ENCODE measurements around the gene FCER1A. TPM values are rescaled to one million over a fixed set of nuclear protein-coding genes. Genes with fewer than 3 reads are reported as not detected.

Gene FCER1A
- total and polyA plus RNA-seq, 10 of the 15 experiments (the other 5 are each of a cell fraction or from before 2014, with no cell fraction given): 0.06 to 0.62 (median 0.20) TPM; not detected in 5

- no TSS peak for BruUV-seq (replicated peaks)
- Histone ChIP-seq H3K4me2 (ENCODE audit: control insufficient read depth, insufficient read depth) (no peak overlapping the region), H2AFZ (ENCODE audit: control insufficient read depth, low read depth, low read length) (no peak overlapping the region), H3K27ac (ENCODE audit: control insufficient read depth, insufficient read depth) (no peak overlapping the region), H3K9me3 (replicated peaks; ENCODE audit: control insufficient read depth, insufficient read depth, low read length) (no peaks in the 10 kb centered on the region), H3K79me2 (ENCODE audit: control insufficient read depth, insufficient read depth, low read length) (no peaks in the 10 kb centered on the region), H3K27me3 (replicated peaks in 1 of 2; ENCODE audit: control insufficient read depth in 2 of 2, insufficient read depth in 2 of 2, low read length in 1 of 2) (no peaks in the 10 kb centered on the region), H3K4me3 (no peak overlapping the region), H3K9ac (ENCODE audit: control insufficient read depth, insufficient read depth, low read length) (no peak overlapping the region), H3K4me1 (ENCODE audit: control insufficient read depth, insufficient read depth, low read length) (no peaks in the 10 kb centered on the region), H4K20me1 (ENCODE audit: control insufficient read depth, insufficient read depth) (no peaks in the 10 kb centered on the region), H3K36me3 (ENCODE audit: control insufficient read depth in 2 of 2, insufficient read depth in 2 of 2, low read length in 1 of 2) (no peaks in the 10 kb centered on the region)
- no peak for ATAC-seq
- ChIA-PET CTCF (no interaction called here), SMC1A (ENCODE audit: uncharacterized antibody, unreplicated experiment) (no interaction called here), POLR2A (no interaction called here), RAD21 (ENCODE audit: unreplicated experiment) (interaction anchor here (0.6 kb wide), 1 partner anchor 523 kb away, joined by 3 read pairs; no protein-coding TSS in a partner anchor)
- no peak for DNase-seq (ENCODE audit: low read depth, low spot score)
- no peak for FAIRE-seq
- 18% methylated on average over 9 of the region's 9 CpGs for WGBS (ENCODE audit: insufficient coverage, insufficient replicate concordance, low lambda C conversion rate, missing lambda C conversion rate)
- in situ Hi-C loops (cut with MboI) (no loop called here), intact Hi-C loops (cut with micrococcal nuclease; ENCODE audit: unreplicated experiment) (no loop called here)
- TF ChIP-seq, protein P1, sequence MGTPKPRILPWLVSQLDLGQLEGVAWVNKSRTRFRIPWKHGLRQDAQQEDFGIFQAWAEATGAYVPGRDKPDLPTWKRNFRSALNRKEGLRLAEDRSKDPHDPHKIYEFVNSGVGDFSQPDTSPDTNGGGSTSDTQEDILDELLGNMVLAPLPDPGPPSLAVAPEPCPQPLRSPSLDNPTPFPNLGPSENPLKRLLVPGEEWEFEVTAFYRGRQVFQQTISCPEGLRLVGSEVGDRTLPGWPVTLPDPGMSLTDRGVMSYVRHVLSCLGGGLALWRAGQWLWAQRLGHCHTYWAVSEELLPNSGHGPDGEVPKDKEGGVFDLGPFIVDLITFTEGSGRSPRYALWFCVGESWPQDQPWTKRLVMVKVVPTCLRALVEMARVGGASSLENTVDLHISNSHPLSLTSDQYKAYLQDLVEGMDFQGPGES (IDR thresholded peaks at IDR 0.05): no peak
- no peak for TF ChIP-seq BCL3 (IDR thresholded peaks at IDR 0.05; ENCODE audit: borderline replicate concordance, insufficient read depth, low read depth, low read length, poor library complexity, severe bottlenecking)
- no peak for TF ChIP-seq CREM (IDR thresholded peaks at IDR 0.05; ENCODE audit: low read depth)
- TF ChIP-seq, protein P2, sequence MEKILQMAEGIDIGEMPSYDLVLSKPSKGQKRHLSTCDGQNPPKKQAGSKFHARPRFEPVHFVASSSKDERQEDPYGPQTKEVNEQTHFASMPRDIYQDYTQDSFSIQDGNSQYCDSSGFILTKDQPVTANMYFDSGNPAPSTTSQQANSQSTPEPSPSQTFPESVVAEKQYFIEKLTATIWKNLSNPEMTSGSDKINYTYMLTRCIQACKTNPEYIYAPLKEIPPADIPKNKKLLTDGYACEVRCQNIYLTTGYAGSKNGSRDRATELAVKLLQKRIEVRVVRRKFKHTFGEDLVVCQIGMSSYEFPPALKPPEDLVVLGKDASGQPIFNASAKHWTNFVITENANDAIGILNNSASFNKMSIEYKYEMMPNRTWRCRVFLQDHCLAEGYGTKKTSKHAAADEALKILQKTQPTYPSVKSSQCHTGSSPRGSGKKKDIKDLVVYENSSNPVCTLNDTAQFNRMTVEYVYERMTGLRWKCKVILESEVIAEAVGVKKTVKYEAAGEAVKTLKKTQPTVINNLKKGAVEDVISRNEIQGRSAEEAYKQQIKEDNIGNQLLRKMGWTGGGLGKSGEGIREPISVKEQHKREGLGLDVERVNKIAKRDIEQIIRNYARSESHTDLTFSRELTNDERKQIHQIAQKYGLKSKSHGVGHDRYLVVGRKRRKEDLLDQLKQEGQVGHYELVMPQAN (conservative IDR thresholded peaks at IDR 0.05): no peak
- no peak for TF ChIP-seq EED (IDR thresholded peaks at IDR 0.05; ENCODE audit: low read depth)
- TF ChIP-seq, protein P3, sequence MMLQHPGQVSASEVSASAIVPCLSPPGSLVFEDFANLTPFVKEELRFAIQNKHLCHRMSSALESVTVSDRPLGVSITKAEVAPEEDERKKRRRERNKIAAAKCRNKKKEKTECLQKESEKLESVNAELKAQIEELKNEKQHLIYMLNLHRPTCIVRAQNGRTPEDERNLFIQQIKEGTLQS (IDR thresholded peaks at IDR 0.05; ENCODE audit: borderline replicate concordance, extremely low read depth, low read depth, low read length): no peak
- TF ChIP-seq ASH2L (IDR thresholded peaks at IDR 0.05; ENCODE audit: borderline replicate concordance, low read depth): no peak
- TF ChIP-seq EP300 (IDR thresholded peaks at IDR 0.05; ENCODE audit: borderline replicate concordance in 1 of 2, control insufficient read depth in 1 of 2, low read depth in 2 of 2, low read length in 2 of 2): no peak
- TF ChIP-seq NBN (IDR thresholded peaks at IDR 0.05): no peak
- TF ChIP-seq ZNF217 (IDR thresholded peaks at IDR 0.05): no peak
Measured at GRCh38 chr1:159296706-159297375, 5.3 kb upstream of the FCER1A start.
